GM12872 (cell line): ENCODE data around the gene PRKCA.

ENCODE experiments used
- TF ChIP-seq, protein P1 (sequence below): IDR thresholded peaks from 3 replicates; pipeline ENCODE4 v1.5.1; 2011; ENCODE audit warnings: low read depth, mild to moderate bottlenecking, low read length, moderate library complexity; ENCODE audit not compliant: insufficient read depth

PRKCA gene

DNA sequence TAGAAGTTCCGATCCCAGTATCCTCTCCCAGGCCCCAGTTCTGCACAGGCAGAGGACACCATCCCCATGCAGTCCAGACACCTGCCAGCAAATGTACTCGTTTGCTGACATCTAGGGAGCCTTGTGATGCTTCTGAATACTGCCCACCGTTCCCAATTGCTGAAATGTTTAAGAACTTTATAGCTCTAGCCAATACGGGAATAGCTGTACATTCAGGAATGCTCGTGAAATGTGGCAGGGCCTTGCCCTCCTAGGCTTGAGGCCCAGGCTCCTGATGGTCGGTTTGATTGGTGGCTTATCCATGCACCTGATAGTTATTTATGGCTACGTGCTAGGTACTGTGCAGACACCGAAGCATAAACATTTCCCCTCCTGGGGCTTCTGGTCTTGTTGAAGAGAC, 255.5 kb downstream of the PRKCA start:
- TF ChIP-seq, protein P1, sequence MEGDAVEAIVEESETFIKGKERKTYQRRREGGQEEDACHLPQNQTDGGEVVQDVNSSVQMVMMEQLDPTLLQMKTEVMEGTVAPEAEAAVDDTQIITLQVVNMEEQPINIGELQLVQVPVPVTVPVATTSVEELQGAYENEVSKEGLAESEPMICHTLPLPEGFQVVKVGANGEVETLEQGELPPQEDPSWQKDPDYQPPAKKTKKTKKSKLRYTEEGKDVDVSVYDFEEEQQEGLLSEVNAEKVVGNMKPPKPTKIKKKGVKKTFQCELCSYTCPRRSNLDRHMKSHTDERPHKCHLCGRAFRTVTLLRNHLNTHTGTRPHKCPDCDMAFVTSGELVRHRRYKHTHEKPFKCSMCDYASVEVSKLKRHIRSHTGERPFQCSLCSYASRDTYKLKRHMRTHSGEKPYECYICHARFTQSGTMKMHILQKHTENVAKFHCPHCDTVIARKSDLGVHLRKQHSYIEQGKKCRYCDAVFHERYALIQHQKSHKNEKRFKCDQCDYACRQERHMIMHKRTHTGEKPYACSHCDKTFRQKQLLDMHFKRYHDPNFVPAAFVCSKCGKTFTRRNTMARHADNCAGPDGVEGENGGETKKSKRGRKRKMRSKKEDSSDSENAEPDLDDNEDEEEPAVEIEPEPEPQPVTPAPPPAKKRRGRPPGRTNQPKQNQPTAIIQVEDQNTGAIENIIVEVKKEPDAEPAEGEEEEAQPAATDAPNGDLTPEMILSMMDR = no peak

- TF ChIP-seq, protein P1 = no peak
Observed at GRCh38 chr17:66560691-66561090, 258.3 kb downstream of the PRKCA start.

GRCh38 chr17:66562119-66562518, 259.7 kb downstream of the PRKCA start:
- TF ChIP-seq, protein P1 = no peak

- TF ChIP-seq, protein P1 = no peak
Observed at GRCh38 chr17:66564992-66565465, 262.6 kb downstream of the PRKCA start.

GRCh38 chr17:66567234-66568170, 265.1 kb downstream of the PRKCA start:
- TF ChIP-seq, protein P1 = peak; percentile 94

DNA sequence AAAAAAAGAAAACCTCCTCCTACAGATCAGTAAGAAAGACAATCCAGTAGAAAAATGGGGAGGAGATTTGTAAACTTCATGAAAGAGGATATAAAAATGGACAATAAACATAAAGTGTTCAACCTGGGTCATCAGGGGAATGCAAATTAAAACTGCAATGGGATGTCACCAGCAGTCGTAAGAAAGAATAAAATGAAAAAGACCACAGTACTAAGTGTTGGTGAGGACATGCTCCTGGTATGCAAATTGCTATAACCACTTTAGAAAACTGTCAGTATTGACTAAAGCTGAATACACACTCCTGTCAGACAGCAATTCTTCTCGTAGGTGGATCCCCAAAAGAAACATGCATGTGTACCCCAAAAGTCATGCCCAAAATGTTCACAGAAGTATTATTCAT, 267.2 kb downstream of the PRKCA start:
- TF ChIP-seq, protein P1 = no peak

DNA sequence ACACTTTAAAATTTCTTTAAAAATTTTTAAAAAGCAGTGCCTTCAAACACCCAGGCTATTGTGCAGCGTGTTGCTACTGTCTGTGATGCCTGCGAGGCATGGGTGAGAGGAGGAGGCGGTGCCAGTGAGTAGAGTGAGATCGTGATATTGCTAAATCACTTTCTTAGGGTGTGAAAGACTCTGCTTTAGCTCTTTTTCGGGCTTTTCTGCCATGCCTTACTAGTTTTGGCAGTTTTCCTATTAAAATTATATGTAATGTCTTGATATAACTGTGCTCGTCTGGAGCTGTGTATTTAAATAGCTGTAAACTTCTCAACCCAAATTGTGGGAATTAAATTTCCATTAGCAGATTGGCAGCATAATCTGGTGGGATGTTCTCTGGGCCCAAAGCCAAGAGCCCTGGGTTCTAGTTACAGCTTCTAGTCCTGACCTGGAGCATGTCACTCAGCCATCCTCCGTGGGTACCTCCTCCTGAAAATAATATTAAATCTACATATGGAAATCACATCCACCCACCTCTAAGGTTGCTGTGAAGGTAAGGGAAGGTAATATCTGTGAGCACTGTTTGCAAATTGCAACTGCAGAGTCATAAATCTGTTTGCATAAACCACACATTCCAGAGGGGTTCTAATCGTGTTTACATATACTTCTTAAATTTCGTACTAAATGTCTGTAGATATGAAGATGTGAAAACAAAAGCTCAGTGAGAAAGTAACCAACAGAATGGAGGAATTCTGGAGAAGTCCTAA, 268.2 kb downstream of the PRKCA start:
- TF ChIP-seq, protein P1 = no peak
